GM12864 (cell line): Measurements from ENCODE around the gene UFC1.

Experiments used
- DNase-seq: peaks from one replicate; pipeline ENCODE4 v3.0.0-alpha.2; 2011; ENCODE audit warnings: low read depth
- H3K4me3 ChIP-seq: 2 replicates; pipeline ENCODE4 v1.5.1; 2011; ENCODE audit warnings: mild to moderate bottlenecking, low read depth, low read length, control low read depth
- TF ChIP-seq, protein P1 (sequence below): IDR thresholded peaks from 2 replicates; pipeline ENCODE4 v1.5.1; 2011; ENCODE audit warnings: low read depth, mild to moderate bottlenecking, moderate library complexity, low read length, control low read depth, inconsistent platforms; ENCODE audit errors: missing control alignments

Gene UFC1

GRCh38 chr1:161128591-161129420, 25.0 kb upstream of the UFC1 start:
- TF ChIP-seq, protein P1, sequence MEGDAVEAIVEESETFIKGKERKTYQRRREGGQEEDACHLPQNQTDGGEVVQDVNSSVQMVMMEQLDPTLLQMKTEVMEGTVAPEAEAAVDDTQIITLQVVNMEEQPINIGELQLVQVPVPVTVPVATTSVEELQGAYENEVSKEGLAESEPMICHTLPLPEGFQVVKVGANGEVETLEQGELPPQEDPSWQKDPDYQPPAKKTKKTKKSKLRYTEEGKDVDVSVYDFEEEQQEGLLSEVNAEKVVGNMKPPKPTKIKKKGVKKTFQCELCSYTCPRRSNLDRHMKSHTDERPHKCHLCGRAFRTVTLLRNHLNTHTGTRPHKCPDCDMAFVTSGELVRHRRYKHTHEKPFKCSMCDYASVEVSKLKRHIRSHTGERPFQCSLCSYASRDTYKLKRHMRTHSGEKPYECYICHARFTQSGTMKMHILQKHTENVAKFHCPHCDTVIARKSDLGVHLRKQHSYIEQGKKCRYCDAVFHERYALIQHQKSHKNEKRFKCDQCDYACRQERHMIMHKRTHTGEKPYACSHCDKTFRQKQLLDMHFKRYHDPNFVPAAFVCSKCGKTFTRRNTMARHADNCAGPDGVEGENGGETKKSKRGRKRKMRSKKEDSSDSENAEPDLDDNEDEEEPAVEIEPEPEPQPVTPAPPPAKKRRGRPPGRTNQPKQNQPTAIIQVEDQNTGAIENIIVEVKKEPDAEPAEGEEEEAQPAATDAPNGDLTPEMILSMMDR, result no peak
- no peak for DNase-seq
- no peak overlapping the region for H3K4me3 ChIP-seq

DNA sequence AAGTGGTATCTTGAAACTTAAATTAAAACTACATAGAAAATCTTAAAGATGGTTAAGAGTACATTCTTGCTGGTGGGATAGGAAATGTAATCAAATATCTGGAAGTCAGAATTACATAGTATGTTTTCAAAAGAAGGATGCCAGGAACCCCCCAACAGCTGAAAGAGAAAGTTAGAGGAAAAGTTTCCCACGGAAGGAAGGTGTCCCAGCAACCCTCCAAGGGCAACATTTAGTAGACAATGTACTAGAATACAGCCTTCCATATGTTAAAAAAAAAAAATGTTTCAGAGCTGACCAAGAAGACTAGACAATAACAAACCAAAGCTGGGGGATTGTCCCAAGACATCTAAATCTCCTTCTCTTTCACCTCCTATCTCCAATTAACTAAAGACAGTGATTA, 23.5 kb upstream of the UFC1 start:
- DNase-seq, result no peak
- no peak overlapping the region for H3K4me3 ChIP-seq

GRCh38 chr1:161131523-161132409, 22.0 kb upstream of the UFC1 start:
- no peak for DNase-seq
- TF ChIP-seq, protein P1, result no peak

More for the DNA sequence above, 23.5 kb upstream of the UFC1 start:
- TF ChIP-seq, protein P1, result no peak

GRCh38 chr1:161132410-161133219, 21.2 kb upstream of the UFC1 start, which contains the start of gene DEDD:
Gene DEDD (minus strand): TSS chr1:161132667. CDS start chr1:161124462, 8,205 bp downstream.
- peak within 1 kb of the TSS; percentile 90 for H3K4me3 ChIP-seq
- peak; percentile 91 for DNase-seq
- TF ChIP-seq, protein P1, result no peak

More at GRCh38 chr1:161131523-161132409, 22.0 kb upstream of the UFC1 start:
- peak overlapping the region; percentile 90 for H3K4me3 ChIP-seq

DNA sequence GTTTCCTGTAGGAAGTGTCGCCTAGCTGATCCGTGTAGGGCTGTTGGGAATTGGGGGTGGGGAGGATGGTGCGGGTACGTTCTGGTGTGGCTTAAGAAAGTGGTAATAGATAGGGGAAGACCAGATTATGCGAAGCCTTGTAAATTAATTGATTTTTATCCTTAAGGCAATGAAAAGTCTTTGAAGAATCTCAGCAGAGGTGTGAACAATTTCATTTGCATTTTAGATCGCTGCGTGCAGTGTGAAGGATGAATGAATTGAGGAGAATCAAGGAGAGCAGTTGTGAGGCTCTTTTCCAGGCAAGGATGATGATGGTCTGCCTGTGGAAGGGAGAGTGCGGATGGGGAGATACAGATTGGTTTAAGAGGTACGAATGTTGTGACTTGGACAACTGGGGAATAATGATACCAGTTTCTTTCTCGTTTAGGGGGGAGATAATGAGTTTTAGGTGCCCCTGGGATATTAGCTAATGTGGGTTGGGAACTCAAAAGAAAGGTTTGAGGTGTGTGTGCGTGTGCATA, 20.5 kb upstream of the UFC1 start:
- no peak for DNase-seq
- TF ChIP-seq, protein P1, result no peak
- H3K4me3 ChIP-seq, result peak overlapping the region; percentile 90

DNA sequence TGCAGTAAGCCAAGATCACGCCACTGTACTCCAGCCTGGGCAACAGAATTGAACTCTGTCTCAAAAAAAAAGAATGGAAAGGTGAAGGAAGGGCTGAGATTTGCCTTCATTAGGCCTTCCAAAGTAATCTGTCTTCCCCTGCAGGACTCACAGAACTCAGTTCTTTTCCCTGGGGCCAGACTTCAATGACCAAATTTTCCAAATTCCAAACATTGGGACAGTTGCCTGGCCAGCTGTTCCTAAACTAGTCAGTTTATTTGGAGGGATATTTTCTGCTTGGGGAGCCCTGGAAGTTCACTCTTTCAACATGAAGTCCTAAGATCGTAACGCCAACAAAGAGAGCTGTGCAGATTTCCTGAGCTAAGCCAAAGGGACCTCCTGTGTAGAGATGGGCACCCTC, 15.9 kb upstream of the UFC1 start:
- TF ChIP-seq, protein P1, result no peak
- DNase-seq, result no peak
- H3K4me3 ChIP-seq, result no peak overlapping the region
